Kidney (tissue), 14 donors: ENCODE results near the gene MAGEB1. TPM values are rescaled to one million over a fixed set of nuclear protein-coding genes. Genes with fewer than 3 reads are reported as not detected.

Source experiments
- DNase-seq, 5 donors: peaks; one replicate each; pipeline ENCODE4 v3.0.0-alpha.2; 2013 to 2020
- FAIRE-seq: peaks from 2 replicates; lab custom pipeline; 2012; peaks lifted over from hg19 to GRCh38; lab: Jason Lieb, UNC
- H3K27ac ChIP-seq, 2 donors: one replicate each; pipeline ENCODE4 v1.7.0; 2013; ENCODE audit warnings: low read depth in 2 of 2, low read length in 2 of 2, inconsistent platforms in 1 of 2
- H3K27me3 ChIP-seq: one replicate; pipeline ENCODE4 v1.7.1; 2013; ENCODE audit warnings: low read length, inconsistent platforms; ENCODE audit not compliant: control insufficient read depth, insufficient read depth
- H3K36me3 ChIP-seq, 3 donors: one replicate each; pipeline versions ENCODE4 v1.7.0 to v1.7.1; 2013; ENCODE audit warnings: low read length in 3 of 3, control low read depth in 1 of 3, inconsistent platforms in 1 of 3; ENCODE audit not compliant: insufficient read depth in 3 of 3, control insufficient read depth in 2 of 3
- H3K4me1 ChIP-seq, 3 donors: one replicate each; pipeline versions ENCODE4 v1.7.0 to v1.7.1; 2013; ENCODE audit warnings: low read length in 3 of 3, inconsistent platforms in 1 of 3, low read depth in 1 of 3; ENCODE audit not compliant: control insufficient read depth in 2 of 3, insufficient read depth in 2 of 3
- H3K4me3 ChIP-seq, 3 donors: one replicate each; pipeline versions ENCODE4 v1.7.0 to v1.8.1; 2013; ENCODE audit warnings: low read length in 3 of 3, control low read depth in 1 of 3, inconsistent platforms in 1 of 3
- H3K9ac ChIP-seq, 3 donors: one replicate each; pipeline versions ENCODE4 v1.7.0 to v1.7.1; 2013; ENCODE audit warnings: low read length in 3 of 3, control low read depth in 1 of 3, inconsistent platforms in 1 of 3
- H3K9me3 ChIP-seq, 3 donors: one replicate each; pipeline versions ENCODE4 v1.7.0 to v1.7.1; 2013; ENCODE audit warnings: low read length in 3 of 3, control low read depth in 1 of 3, inconsistent platforms in 1 of 3; ENCODE audit not compliant: control insufficient read depth in 2 of 3, insufficient read depth in 1 of 3
- intact Hi-C: fragments of 100-400 bp; cut with DNase I; formaldehyde crosslinking; loops from one replicate; pipeline ENCODE4 v1.11.1; 2022
- polyA plus RNA-seq: library from polyadenylated mRNA; stranded (reverse); fragments of 350-450 nt; fragmentation: Illumina TruSeq; extraction: RNeasy Lipid Tissue Mini Kit (QIAGEN cat#74804); gene quantifications from one replicate; pipeline ENCODE4 v1.2.3, GENCODE V29; 2014; ENCODE audit warnings: low read depth, low replicate concordance; ENCODE audit not compliant: insufficient read depth
- total RNA-seq: library from RNA; stranded (reverse); fragmentation: NEBNext Ultra II Directional; extraction: Animal tissue kit (Norgen Biotek cat#: 25700); gene quantifications from one replicate; pipeline ENCODE4 v1.2.1, GENCODE V29; 2021
- TF ChIP-seq, protein P1 (sequence below): IDR thresholded peaks from 3 replicates; pipeline ENCODE4 v1.5.1; 2012; ENCODE audit warnings: mild to moderate bottlenecking, moderate library complexity, borderline replicate concordance; ENCODE audit not compliant: insufficient read depth; ENCODE audit errors: extremely low read depth
- donor health status: control.
- donor health status: control.
- donor health status: control.
- donor health status: control.
- donor health status: control.
- donor health status: DM: yes; HTN: yes; CAD: no.
- donor health status: Normal renal cell carcinoma (clear cell type).

MAGEB1 gene
- total and polyA plus RNA-seq, 2 donors from 2014 or later, result not detected

DNA sequence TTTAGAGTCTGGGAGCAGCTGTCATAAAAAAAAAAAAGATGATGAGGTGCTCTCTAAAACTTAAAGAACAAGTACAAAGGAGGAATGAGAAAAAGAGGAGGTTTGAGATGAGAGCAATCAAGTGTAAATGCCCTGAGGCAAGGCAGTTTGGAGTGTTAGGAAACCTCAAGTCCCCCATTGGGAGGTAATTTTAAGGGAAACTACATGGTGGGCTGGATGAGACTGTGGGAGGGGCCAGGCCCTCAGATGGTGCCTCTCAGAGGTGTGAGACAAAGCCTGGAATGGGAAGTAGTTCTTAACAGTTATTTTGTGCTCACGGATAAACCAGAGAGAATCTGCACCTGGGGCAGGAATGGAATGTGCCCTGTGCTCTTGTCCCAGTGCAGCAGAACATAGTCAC is 18.4 kb upstream of the MAGEB1 start:
- H3K9ac ChIP-seq, result no peak overlapping the region
- no peaks in the 10 kb centered on the region for H3K9me3 ChIP-seq
- no peaks in the 10 kb centered on the region for H3K4me1 ChIP-seq
- FAIRE-seq (no peak), DNase-seq (no peak)
- H3K4me3 ChIP-seq, result no peak overlapping the region
- TF ChIP-seq, protein P1, sequence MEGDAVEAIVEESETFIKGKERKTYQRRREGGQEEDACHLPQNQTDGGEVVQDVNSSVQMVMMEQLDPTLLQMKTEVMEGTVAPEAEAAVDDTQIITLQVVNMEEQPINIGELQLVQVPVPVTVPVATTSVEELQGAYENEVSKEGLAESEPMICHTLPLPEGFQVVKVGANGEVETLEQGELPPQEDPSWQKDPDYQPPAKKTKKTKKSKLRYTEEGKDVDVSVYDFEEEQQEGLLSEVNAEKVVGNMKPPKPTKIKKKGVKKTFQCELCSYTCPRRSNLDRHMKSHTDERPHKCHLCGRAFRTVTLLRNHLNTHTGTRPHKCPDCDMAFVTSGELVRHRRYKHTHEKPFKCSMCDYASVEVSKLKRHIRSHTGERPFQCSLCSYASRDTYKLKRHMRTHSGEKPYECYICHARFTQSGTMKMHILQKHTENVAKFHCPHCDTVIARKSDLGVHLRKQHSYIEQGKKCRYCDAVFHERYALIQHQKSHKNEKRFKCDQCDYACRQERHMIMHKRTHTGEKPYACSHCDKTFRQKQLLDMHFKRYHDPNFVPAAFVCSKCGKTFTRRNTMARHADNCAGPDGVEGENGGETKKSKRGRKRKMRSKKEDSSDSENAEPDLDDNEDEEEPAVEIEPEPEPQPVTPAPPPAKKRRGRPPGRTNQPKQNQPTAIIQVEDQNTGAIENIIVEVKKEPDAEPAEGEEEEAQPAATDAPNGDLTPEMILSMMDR, result no peak
- H3K27ac ChIP-seq, result no peak overlapping the region
- no peaks in the 10 kb centered on the region for H3K27me3 ChIP-seq
- intact Hi-C loops, result no loop called here
- H3K36me3 ChIP-seq, result no peaks in the 10 kb centered on the region

DNA sequence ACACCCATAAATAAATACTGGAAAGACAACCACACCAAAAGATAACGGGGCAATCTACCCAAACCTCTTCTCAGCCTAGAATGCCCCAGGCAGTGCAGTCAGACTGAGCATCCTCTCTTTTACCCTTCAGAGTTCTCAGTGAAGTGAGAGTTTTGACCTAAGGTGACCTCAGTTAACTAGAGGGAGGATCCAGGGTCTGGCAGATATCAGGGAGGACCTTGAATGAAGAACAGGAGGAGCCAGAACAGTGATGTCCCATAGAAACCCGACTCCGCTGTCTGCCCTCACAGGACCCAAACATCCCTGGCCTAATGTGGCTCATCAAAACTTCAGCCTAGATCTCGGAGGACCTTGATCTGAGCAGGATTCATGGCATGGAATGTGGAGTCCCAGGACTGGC is 16.6 kb upstream of the MAGEB1 start, which contains the start of gene MAGEB3:
Gene MAGEB3 (plus strand): TSS at position 263 of the 400 bp plus-strand sequence. CDS start 5,268 bp downstream, outside the sequence.
- H3K9ac ChIP-seq, result no peak within 1 kb of the TSS
- no peak within 1 kb of the TSS for H3K27ac ChIP-seq
- H3K27me3 ChIP-seq, result no peaks in the 10 kb centered on the region
- H3K9me3 ChIP-seq, result no peaks in the 10 kb centered on the region
- FAIRE-seq (no peak), DNase-seq (no peak)
- H3K36me3 ChIP-seq, result no peaks in the 10 kb centered on the region
- H3K4me3 ChIP-seq, result no peak within 1 kb of the TSS
- TF ChIP-seq, protein P1, result no peak
- no peaks in the 10 kb centered on the region for H3K4me1 ChIP-seq
- intact Hi-C loops, result no loop called here

DNA sequence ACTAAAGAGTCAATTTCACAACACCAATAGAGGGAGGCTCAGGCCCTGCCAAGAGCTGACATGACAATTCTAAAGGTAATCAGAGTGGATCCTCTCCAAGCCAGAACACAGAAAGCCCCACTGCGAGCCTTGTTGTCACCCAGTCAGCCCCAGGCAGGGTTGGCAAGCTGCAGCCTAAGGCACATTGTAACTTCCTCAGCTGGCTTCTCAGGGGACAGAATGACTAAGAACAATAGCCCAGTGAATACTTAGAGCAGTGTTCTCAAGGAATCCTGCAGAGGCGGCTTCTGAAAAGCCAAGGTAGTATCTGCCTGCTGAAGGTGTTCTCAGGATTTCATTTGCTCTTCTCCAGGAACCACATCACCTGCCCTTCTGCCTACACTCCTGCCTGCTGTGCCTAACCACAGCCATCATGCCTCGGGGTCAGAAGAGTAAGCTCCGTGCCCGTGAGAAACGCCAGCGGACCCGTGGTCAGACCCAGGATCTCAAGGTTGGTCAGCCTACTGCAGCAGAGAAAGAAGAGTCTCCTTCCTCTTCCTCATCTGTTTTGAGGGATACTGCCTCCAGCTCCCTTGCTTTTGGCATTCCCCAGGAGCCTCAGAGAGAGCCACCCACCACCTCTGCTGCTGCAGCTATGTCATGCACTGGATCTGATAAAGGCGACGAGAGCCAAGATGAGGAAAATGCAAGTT is 5.1 kb upstream of the MAGEB1 start, which contains the start of gene MAGEB4:
Gene MAGEB4 (plus strand): TSS at position 277 of the 692 bp plus-strand sequence. CDS start 136 bp downstream, at position 413.
- DNase-seq, result no peak
- intact Hi-C loops, result no loop called here
- no peak within 1 kb of the TSS for H3K4me3 ChIP-seq
- TF ChIP-seq, protein P1, result no peak
- no peak within 1 kb of the TSS for H3K27ac ChIP-seq
- no peak within 1 kb of the TSS for H3K9ac ChIP-seq
- no peaks in the 10 kb centered on the region for H3K36me3 ChIP-seq
- H3K9me3 ChIP-seq, result no peaks in the 10 kb centered on the region
- no peak for FAIRE-seq
- no peaks in the 10 kb centered on the region for H3K4me1 ChIP-seq
- no peaks in the 10 kb centered on the region for H3K27me3 ChIP-seq

DNA sequence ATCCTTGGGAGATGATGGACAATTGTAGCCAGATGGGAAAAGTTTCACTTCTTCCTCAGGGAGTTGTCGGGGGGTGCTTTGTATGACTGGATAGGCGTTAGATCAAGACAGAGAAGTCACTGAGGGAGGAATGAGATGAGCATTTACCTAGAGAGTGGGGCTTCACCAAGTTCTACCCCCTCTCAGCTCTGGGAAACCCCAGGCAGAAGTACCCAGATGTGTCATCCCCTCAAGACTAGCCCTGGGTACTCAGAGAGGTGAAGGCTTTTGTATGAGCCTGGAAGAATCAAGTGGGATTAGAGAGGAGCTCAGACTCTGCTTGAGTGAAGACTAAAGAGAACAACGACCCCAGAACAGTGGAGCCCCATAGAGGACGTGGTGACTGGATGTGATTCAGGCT is 1.9 kb downstream of the MAGEB1 start:
- Histone ChIP-seq H3K9ac (no peak overlapping the region), H3K27me3 (no peaks in the 10 kb centered on the region), H3K27ac (no peak overlapping the region), H3K9me3 (no peaks in the 10 kb centered on the region), H3K4me1 (no peaks in the 10 kb centered on the region), H3K36me3 (no peaks in the 10 kb centered on the region), H3K4me3 (no peak overlapping the region)
- DNase-seq (no peak), FAIRE-seq (no peak)
- TF ChIP-seq, protein P1, result no peak
- intact Hi-C loops, result no loop called here
